ENCODE results near the gene PIN1. TPM values are rescaled to one million over a fixed set of nuclear protein-coding genes. Genes with fewer than 3 reads are reported as not detected.

The PIN1 gene
- total RNA-seq, 1 experiment from 2014 or later: 61.4 TPM

DNA sequence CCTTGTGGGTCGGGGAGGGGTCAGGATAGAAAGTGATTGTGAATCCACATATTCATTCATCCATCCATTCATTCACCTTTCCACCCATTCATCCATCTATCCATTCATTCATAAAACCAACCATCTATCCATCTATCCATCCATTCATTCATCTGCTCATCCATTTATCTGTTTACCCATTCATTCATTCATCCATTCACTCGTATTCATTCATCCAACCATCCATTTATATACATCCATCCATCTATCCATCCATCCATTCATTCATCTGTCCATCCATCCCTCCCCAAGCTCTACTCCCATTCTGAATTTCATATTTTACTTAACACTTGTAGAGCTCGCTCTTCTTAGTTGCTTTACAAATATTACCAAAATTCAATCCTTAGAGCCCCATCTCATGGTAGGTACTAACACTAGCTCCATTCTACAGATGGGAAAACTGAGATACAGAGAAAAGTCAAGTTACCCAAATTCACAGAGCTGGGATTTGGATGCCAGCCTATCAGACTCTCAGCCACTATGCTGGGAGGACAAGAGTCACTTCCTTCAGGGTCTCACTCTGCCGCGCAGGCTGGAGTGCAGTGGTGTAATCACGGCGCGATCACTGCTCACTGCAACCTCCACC, 37.6 kb downstream of the PIN1 start:
- H3K9me3 Mint-ChIP-seq (ENCODE audit: unreplicated experiment): no peaks in the 10 kb centered on the region
- no peak overlapping the region for H3K27ac Mint-ChIP-seq (ENCODE audit: low read depth, unreplicated experiment)
- no peaks in the 10 kb centered on the region for H3K4me1 Mint-ChIP-seq (ENCODE audit: insufficient read depth, unreplicated experiment)
- H3K4me3 Mint-ChIP-seq (ENCODE audit: unreplicated experiment): no peak overlapping the region
- ChIA-PET CTCF (interaction anchor here (0.6 to 1.2 kb wide), 3 partner anchors 33 to 83 kb away, joined by 4 to 5 read pairs (median 4); no protein-coding TSS in a partner anchor), POLR2A (interaction anchor here (0.9 kb wide), 1 partner anchor 11 kb away, joined by 3 read pairs; no protein-coding TSS in a partner anchor)
- TF ChIP-seq, protein P1, sequence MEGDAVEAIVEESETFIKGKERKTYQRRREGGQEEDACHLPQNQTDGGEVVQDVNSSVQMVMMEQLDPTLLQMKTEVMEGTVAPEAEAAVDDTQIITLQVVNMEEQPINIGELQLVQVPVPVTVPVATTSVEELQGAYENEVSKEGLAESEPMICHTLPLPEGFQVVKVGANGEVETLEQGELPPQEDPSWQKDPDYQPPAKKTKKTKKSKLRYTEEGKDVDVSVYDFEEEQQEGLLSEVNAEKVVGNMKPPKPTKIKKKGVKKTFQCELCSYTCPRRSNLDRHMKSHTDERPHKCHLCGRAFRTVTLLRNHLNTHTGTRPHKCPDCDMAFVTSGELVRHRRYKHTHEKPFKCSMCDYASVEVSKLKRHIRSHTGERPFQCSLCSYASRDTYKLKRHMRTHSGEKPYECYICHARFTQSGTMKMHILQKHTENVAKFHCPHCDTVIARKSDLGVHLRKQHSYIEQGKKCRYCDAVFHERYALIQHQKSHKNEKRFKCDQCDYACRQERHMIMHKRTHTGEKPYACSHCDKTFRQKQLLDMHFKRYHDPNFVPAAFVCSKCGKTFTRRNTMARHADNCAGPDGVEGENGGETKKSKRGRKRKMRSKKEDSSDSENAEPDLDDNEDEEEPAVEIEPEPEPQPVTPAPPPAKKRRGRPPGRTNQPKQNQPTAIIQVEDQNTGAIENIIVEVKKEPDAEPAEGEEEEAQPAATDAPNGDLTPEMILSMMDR (IDR thresholded peaks at IDR 0.05; ENCODE audit: unreplicated experiment): no peak
- no peaks in the 10 kb centered on the region for H3K36me3 Mint-ChIP-seq (ENCODE audit: insufficient read depth, unreplicated experiment)
- BruUV-seq (replicated peaks): no TSS peak
- intact Hi-C loops (cut with micrococcal nuclease): no loop called here
- no peak for DNase-seq (ENCODE audit: unreplicated experiment)
- peaks cover under 1% of the 10 kb centered on the region for H3K27me3 Mint-ChIP-seq (ENCODE audit: insufficient read depth, unreplicated experiment)

DNA sequence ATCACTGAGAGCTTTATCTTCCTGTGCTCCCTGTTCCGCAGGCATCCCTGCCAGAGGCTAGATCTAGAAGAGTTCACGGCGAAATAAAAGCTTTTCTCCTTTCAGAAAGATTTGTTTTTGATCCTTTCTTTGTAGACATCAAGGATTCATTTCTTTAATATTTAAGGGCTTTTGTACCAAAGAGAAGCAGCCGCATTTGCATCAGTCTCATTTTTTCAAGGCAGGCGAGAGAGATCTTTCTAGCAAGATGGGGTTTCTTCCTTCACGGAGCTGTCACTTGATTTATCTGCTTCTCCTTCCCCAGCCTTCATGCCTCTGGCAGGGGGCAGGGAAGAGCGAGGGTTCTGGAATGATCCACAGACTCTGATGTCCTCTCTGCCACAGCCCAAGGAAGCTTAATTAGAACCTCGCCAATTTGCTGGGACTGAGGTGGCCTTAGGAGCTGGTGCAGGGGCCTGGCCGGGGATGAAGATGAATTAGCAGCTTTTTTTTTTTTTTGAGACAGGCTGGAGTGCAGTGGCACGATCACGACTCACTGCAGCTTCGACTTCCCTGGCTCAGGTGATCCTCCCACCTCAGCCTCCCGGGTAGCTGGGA, 40.0 kb downstream of the PIN1 start:
- no peaks in the 10 kb centered on the region for H3K27me3 Mint-ChIP-seq (ENCODE audit: insufficient read depth, unreplicated experiment)
- no TSS peak for BruUV-seq (replicated peaks)
- POLR2A ChIA-PET: interaction anchor here (1.1 kb wide), 1 partner anchor 10 kb away, joined by 3 read pairs; no protein-coding TSS in a partner anchor
- H3K27ac Mint-ChIP-seq (ENCODE audit: low read depth, unreplicated experiment): no peak overlapping the region
- H3K36me3 Mint-ChIP-seq (ENCODE audit: insufficient read depth, unreplicated experiment): no peaks in the 10 kb centered on the region
- H3K4me1 Mint-ChIP-seq (ENCODE audit: insufficient read depth, unreplicated experiment): no peaks in the 10 kb centered on the region
- TF ChIP-seq, protein P1 (IDR thresholded peaks at IDR 0.05; ENCODE audit: unreplicated experiment): no peak
- no peak overlapping the region for H3K4me3 Mint-ChIP-seq (ENCODE audit: unreplicated experiment)
- CTCF ChIA-PET: interaction anchor here (0.6 kb wide), 1 partner anchor 124 kb away, joined by 5 read pairs; no protein-coding TSS in a partner anchor
- no peaks in the 10 kb centered on the region for H3K9me3 Mint-ChIP-seq (ENCODE audit: unreplicated experiment)
- intact Hi-C loops (cut with micrococcal nuclease): no loop called here
- DNase-seq (ENCODE audit: unreplicated experiment): no peak

DNA sequence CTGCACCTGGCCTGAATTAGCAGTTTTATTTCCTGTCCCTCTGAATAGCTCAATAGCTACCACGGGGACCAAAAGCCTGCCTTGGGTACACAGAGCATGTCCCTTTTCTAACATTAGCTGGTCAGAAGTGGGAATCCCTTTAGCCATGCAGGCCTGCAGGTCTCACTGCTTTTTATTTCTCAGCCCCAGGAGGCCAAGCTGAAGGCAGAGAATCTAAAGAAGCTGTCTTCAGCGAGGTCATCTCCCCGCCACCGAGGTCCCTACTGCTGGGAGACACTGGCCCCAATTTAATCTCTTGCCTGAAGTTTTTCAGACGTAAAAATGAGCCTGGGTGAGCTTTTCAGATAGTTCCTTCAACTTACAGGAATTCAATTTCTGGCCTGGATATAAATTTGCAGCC, 40.7 kb downstream of the PIN1 start:
- H3K4me3 Mint-ChIP-seq (ENCODE audit: unreplicated experiment): no peak overlapping the region
- BruUV-seq (replicated peaks): no TSS peak
- DNase-seq (ENCODE audit: unreplicated experiment): no peak
- no peaks in the 10 kb centered on the region for H3K27me3 Mint-ChIP-seq (ENCODE audit: insufficient read depth, unreplicated experiment)
- intact Hi-C loops (cut with micrococcal nuclease): no loop called here
- H3K9me3 Mint-ChIP-seq (ENCODE audit: unreplicated experiment): no peaks in the 10 kb centered on the region
- no peaks in the 10 kb centered on the region for H3K4me1 Mint-ChIP-seq (ENCODE audit: insufficient read depth, unreplicated experiment)
- no peaks in the 10 kb centered on the region for H3K36me3 Mint-ChIP-seq (ENCODE audit: insufficient read depth, unreplicated experiment)
- H3K27ac Mint-ChIP-seq (ENCODE audit: low read depth, unreplicated experiment): no peak overlapping the region
- POLR2A ChIA-PET: interaction anchor here (0.6 to 1.1 kb wide), 2 partner anchors 11 to 390 kb away, joined by 3 read pairs; no protein-coding TSS in a partner anchor
- TF ChIP-seq, protein P1 (IDR thresholded peaks at IDR 0.05; ENCODE audit: unreplicated experiment): no peak
- CTCF ChIA-PET: interaction anchor here (0.6 to 1.2 kb wide), 2 partner anchors 18 to 123 kb away, joined by 3 to 5 read pairs; no protein-coding TSS in a partner anchor

DNA sequence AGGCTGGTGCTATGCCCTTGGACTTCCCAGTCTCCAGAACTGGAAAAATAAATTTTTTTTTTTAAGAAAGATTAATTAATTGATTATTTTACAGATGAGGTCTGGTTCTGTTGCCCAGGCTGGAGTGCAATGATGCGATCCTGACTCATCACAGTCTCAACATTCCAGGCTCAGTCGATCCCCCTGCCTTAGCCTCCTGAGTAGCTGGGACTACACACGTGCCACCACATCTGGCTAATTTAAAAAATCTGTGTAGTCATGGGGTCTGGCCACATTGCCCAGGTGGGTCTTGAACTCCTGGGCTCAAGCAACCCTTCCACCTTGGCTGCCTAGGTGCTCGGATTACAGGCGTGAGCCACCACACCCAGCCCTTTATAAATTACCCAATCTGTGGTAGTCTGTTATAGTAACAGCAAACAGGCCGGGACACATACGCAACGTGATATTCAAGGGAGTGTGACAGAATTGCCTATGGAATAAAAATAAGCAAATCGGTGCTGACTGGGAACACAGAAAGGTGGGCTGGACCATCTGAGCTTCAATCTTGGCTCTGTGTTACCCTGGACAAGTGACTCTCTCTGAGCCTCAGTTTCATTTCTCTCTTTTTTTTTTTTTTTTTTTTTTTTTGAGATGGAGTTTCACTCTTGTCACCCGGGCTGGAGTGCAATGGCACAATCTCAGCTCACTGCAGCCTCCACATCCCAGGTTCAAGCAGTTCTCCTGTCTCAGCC, 42.8 kb downstream of the PIN1 start:
- H3K4me1 Mint-ChIP-seq (ENCODE audit: insufficient read depth, unreplicated experiment): no peaks in the 10 kb centered on the region
- no peak overlapping the region for H3K4me3 Mint-ChIP-seq (ENCODE audit: unreplicated experiment)
- TF ChIP-seq, protein P1 (IDR thresholded peaks at IDR 0.05; ENCODE audit: unreplicated experiment): no peak
- BruUV-seq (replicated peaks): no TSS peak
- no peaks in the 10 kb centered on the region for H3K27me3 Mint-ChIP-seq (ENCODE audit: insufficient read depth, unreplicated experiment)
- peak; percentile 34 for DNase-seq (ENCODE audit: unreplicated experiment)
- H3K27ac Mint-ChIP-seq (ENCODE audit: low read depth, unreplicated experiment): no peak overlapping the region
- H3K9me3 Mint-ChIP-seq (ENCODE audit: unreplicated experiment): no peaks in the 10 kb centered on the region
- CTCF ChIA-PET: no interaction called here
- no peaks in the 10 kb centered on the region for H3K36me3 Mint-ChIP-seq (ENCODE audit: insufficient read depth, unreplicated experiment)
- POLR2A ChIA-PET: no interaction called here
- intact Hi-C loops (cut with micrococcal nuclease): no loop called here

Data from MCF 10A (cell line).